ENCODE data around the gene RABEP2. TPM values are rescaled to one million over a fixed set of nuclear protein-coding genes. Genes with fewer than 3 reads are reported as not detected.
A peak's percentile ranks its signal among the peaks of the same experiment; 100 is the strongest.
"Not testable (repeated sequence)": the region's sequence is repeated elsewhere in the genome, so short reads cannot be mapped to it uniquely, and the experiment has no call there.

Gene RABEP2
- total RNA-seq = 10 to 100 TPM; 11.6 to 14.0 TPM

DNA sequence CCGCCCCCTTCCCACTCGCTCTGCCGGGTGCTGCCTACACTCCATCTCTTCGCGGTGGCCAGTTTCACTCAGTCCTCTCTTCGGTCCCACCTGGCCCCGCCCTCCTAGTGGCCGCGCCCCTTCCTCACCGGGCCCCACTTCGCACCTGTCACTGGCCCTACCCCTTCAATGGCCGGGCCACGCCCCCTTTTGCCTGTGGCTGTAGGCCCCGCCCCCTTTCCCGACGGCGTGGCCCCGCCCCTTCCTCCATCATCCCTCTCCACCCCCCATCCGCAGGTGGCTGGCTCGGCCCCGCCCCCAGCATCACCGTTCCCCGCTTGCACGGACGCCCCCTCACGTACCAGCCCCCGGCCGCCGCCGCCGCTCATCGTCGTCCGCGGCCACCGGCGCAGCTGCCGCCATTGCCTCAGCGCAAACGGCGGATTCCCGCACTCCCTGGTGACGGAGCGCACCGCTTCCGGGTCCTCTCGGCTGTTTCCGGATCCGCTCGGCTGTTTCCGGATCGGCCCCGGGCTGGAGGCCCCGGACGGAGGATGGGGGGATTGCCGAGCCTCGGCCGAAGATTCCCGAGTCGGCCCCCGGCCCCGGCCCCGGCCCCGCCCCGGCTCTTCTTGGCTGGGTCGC is at the start of gene RABEP2:
Gene RABEP2 (minus strand): TSS at position 477 of the 624 bp plus-strand sequence. CDS start 75 bp downstream, at position 402.
- intact Hi-C loops (cut with micrococcal nuclease) = loop anchor here (1.0 to 2.0 kb wide), 7 partner anchors 11 to 101 kb away; partner anchors contain the start of genes NFATC2IP, SH2B1 and TUFM
- H3K36me3 Mint-ChIP-seq (ENCODE audit: low read depth) = peaks cover 4% of the 10 kb centered on the region
- peak within 1 kb of the TSS; percentile 97 for H3K4me3 Mint-ChIP-seq
- CTCF ChIA-PET = no interaction called here
- peak; percentile 97 for DNase-seq
- H3K27ac Mint-ChIP-seq = peak within 1 kb of the TSS; percentile 99
- H3K4me1 Mint-ChIP-seq (ENCODE audit: low read depth) = peaks cover 18% of the 10 kb centered on the region
- H3K9me3 Mint-ChIP-seq = no peaks in the 10 kb centered on the region
- no peaks in the 10 kb centered on the region for H3K27me3 Mint-ChIP-seq (ENCODE audit: low read depth)

- peak; percentile 97 for DNase-seq
- Mint-ChIP-seq H3K27ac (peak within 1 kb of the TSS; percentile 91), H3K4me3 (peak within 1 kb of the TSS; percentile 97), H3K4me1 (ENCODE audit: low read depth) (peaks cover 34% of the 10 kb centered on the region), H3K27me3 (ENCODE audit: low read depth) (no peaks in the 10 kb centered on the region), H3K36me3 (ENCODE audit: low read depth) (peaks cover 3% of the 10 kb centered on the region), H3K9me3 (no peaks in the 10 kb centered on the region)
- intact Hi-C loops (cut with micrococcal nuclease) = loop anchor here (1.0 kb wide), 3 partner anchors 11 to 34 kb away; partner anchors contain the start of genes LAT and NFATC2IP
- CTCF ChIA-PET = interaction anchor here (0.9 to 2.1 kb wide), 9 partner anchors 9 to 207 kb away, joined by 3 to 14 read pairs (median 3); partner anchors contain the start of gene LAT
Observed at GRCh38 chr16:28974437-28975157, 49.6 kb upstream of the RABEP2 start, which contains the start of gene SPNS1. Gene SPNS1, plus strand, starts transcription at chr16:28974778. Its CDS starts 374 bp downstream, at chr16:28975152.

DNA sequence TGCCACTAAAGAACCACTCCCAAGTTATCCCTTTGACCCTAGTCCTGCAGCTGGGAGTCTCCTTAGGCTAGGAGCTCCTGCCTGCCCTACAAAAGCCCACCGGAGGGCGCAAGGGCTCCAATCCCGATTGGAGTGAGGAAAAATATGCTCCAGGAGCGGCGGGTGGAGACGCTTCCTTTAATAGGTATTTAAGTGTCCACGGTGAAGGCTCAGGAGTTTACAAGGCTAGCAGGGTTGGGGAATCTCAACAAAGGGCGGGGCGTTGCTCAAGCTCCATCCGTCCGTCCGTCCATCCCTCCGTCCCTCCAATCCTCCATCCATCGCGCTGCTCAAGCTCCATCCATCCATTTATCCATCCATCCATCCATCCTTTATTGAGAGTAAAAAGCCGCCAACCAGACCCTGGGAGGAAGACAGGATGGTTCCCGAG is 49.0 kb upstream of the RABEP2 start:
- intact Hi-C loops (cut with micrococcal nuclease) = loop anchor here (1.0 kb wide), 3 partner anchors 11 to 34 kb away; partner anchors contain the start of genes LAT and NFATC2IP
- Mint-ChIP-seq H3K9me3 (no peaks in the 10 kb centered on the region), H3K4me3 (peak overlapping the region; percentile 97), H3K36me3 (ENCODE audit: low read depth) (peaks cover 3% of the 10 kb centered on the region), H3K27ac (peak overlapping the region; percentile 91), H3K27me3 (ENCODE audit: low read depth) (no peaks in the 10 kb centered on the region), H3K4me1 (ENCODE audit: low read depth) (peaks cover 34% of the 10 kb centered on the region)
- CTCF ChIA-PET = interaction anchor here (0.6 to 2.1 kb wide), 13 partner anchors 10 to 207 kb away, joined by 3 to 14 read pairs (median 3); partner anchors contain the start of gene LAT
- DNase-seq = peak; percentile 76

DNA sequence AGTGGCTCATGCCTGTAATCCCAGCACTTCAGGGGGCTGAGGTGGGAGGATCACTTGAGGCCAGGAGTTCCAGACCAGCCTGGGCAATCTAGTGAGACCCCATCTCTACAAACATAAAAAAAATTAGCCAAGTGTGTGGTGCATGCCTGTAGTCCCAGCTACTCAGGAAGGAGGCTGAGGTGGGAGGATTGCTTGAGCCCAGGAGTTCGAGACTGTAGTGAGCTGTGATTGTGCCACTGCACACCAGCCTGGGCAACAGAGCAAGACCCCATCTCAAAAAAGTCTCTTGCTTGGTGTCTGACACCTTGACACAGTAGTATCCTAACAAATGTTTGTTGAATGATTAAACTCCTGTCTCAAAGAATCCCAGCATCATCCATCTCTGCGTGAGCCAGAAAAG is 44.7 kb upstream of the RABEP2 start:
- CTCF ChIA-PET = interaction anchor here (0.6 kb wide), 1 partner anchor 733 kb away, joined by 3 read pairs; no protein-coding TSS in a partner anchor
- H3K4me3 Mint-ChIP-seq; DNase-seq; intact Hi-C loops (cut with micrococcal nuclease); H3K27me3 Mint-ChIP-seq (ENCODE audit: low read depth); H3K4me1 Mint-ChIP-seq (ENCODE audit: low read depth); H3K9me3 Mint-ChIP-seq; H3K27ac Mint-ChIP-seq; H3K36me3 Mint-ChIP-seq (ENCODE audit: low read depth): not testable (repeated sequence)

DNA sequence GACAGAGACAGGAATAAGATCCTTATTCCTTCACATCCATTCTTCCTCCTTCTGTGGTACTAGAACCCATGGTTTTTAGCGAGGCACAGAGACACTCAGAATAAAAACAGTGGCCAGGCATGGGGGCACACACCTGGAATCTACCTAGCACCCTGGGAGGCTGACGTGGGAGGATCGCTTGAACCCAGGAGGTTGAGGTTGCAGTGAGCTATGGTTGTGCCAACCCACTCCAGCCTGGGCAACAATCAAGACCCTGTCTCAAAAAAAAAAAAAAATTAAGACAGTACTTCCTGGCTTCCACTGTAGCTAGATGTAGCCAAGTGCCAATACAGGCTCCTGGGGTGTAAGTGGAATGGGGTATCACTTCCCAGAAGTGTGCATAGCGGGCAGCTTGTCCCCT is 42.1 kb upstream of the RABEP2 start:
- Mint-ChIP-seq H3K4me3 (no peak overlapping the region), H3K27ac (no peak overlapping the region), H3K27me3 (ENCODE audit: low read depth) (no peaks in the 10 kb centered on the region), H3K9me3 (no peaks in the 10 kb centered on the region), H3K36me3 (ENCODE audit: low read depth) (peaks cover 6% of the 10 kb centered on the region), H3K4me1 (ENCODE audit: low read depth) (no peaks in the 10 kb centered on the region)
- intact Hi-C loops (cut with micrococcal nuclease) = no loop called here
- CTCF ChIA-PET = interaction anchor here (1.4 kb wide), 1 partner anchor 22 kb away, joined by 4 read pairs; no protein-coding TSS in a partner anchor
- no peak for DNase-seq

DNA sequence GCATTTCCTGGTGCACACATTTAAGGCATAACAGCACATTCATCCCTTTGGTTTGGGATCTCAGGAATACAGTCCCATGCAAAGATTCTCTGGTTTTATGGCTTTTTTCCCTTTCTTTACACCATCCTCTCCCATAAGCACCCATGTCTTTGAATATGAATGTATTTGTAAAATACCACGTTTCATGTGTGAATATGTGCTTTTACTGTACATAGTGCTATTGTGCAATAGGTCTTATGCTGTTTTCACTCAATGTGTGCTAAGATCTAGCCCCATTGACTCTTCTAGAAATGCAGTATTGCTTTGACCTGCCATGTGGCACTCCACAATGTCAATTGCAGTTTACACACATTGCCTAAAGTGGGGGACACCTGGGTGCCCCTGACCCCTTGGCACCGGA is 39.5 kb upstream of the RABEP2 start:
- Mint-ChIP-seq H3K4me1 (ENCODE audit: low read depth) (no peaks in the 10 kb centered on the region), H3K36me3 (ENCODE audit: low read depth) (peaks cover 17% of the 10 kb centered on the region), H3K27ac (no peak overlapping the region), H3K9me3 (no peaks in the 10 kb centered on the region), H3K4me3 (no peak overlapping the region), H3K27me3 (ENCODE audit: low read depth) (no peaks in the 10 kb centered on the region)
- intact Hi-C loops (cut with micrococcal nuclease) = no loop called here
- CTCF ChIA-PET = no interaction called here
- no peak for DNase-seq

DNA sequence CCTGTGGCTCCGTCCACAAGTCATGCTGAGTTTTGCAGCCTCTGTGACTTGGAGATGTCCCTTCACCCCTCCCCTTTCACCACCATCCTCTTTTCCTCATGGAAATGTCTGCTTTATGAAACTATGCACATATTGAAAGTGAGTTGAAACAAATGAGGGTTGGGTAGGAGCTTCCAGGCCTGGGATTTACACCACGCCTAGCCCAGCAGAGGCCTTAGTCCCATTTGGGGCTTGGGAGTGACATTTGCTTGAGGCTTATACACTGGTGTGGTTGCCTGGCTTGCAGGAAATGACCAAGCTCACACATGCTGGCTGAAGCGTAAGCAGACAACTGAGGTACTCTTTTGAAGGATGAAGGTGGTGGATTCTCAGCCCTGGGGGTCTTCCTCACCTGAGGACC is 39.0 kb upstream of the RABEP2 start:
- CTCF ChIA-PET = interaction anchor here (0.6 kb wide), 1 partner anchor 472 kb away, joined by 5 read pairs; the partner anchor contains the start of gene CLN3
- no peaks in the 10 kb centered on the region for H3K9me3 Mint-ChIP-seq
- no peaks in the 10 kb centered on the region for H3K27me3 Mint-ChIP-seq (ENCODE audit: low read depth)
- no peak overlapping the region for H3K27ac Mint-ChIP-seq
- H3K36me3 Mint-ChIP-seq (ENCODE audit: low read depth) = peaks cover 19% of the 10 kb centered on the region
- no peaks in the 10 kb centered on the region for H3K4me1 Mint-ChIP-seq (ENCODE audit: low read depth)
- no peak overlapping the region for H3K4me3 Mint-ChIP-seq
- intact Hi-C loops (cut with micrococcal nuclease) = no loop called here
- DNase-seq = no peak

- Mint-ChIP-seq H3K4me3 (no peak overlapping the region), H3K27me3 (ENCODE audit: low read depth) (no peaks in the 10 kb centered on the region), H3K36me3 (ENCODE audit: low read depth) (peaks cover 30% of the 10 kb centered on the region), H3K27ac (no peak overlapping the region), H3K9me3 (no peaks in the 10 kb centered on the region), H3K4me1 (ENCODE audit: low read depth) (peaks cover 5% of the 10 kb centered on the region)
- DNase-seq = no peak
- CTCF ChIA-PET = no interaction called here
- intact Hi-C loops (cut with micrococcal nuclease) = loop anchor here (10.0 kb wide), 1 partner anchor 1006 kb away; the partner anchor contains the start of gene TMEM219
Observed at GRCh38 chr16:28958836-28959235, 33.8 kb upstream of the RABEP2 start.

GRCh38 chr16:28958216-28958615 is 33.2 kb upstream of the RABEP2 start:
- CTCF ChIA-PET = interaction anchor here (0.6 kb wide), 1 partner anchor 15 kb away, joined by 7 read pairs; no protein-coding TSS in a partner anchor
- no peak for DNase-seq
- H3K36me3 Mint-ChIP-seq (ENCODE audit: low read depth) = peaks cover 30% of the 10 kb centered on the region
- intact Hi-C loops (cut with micrococcal nuclease) = loop anchor here (10.0 kb wide), 1 partner anchor 1007 kb away; the partner anchor contains the start of gene TMEM219
- no peak overlapping the region for H3K27ac Mint-ChIP-seq
- no peaks in the 10 kb centered on the region for H3K9me3 Mint-ChIP-seq
- H3K27me3 Mint-ChIP-seq (ENCODE audit: low read depth) = no peaks in the 10 kb centered on the region
- H3K4me3 Mint-ChIP-seq = no peak overlapping the region
- peaks cover 8% of the 10 kb centered on the region for H3K4me1 Mint-ChIP-seq (ENCODE audit: low read depth)

DNA sequence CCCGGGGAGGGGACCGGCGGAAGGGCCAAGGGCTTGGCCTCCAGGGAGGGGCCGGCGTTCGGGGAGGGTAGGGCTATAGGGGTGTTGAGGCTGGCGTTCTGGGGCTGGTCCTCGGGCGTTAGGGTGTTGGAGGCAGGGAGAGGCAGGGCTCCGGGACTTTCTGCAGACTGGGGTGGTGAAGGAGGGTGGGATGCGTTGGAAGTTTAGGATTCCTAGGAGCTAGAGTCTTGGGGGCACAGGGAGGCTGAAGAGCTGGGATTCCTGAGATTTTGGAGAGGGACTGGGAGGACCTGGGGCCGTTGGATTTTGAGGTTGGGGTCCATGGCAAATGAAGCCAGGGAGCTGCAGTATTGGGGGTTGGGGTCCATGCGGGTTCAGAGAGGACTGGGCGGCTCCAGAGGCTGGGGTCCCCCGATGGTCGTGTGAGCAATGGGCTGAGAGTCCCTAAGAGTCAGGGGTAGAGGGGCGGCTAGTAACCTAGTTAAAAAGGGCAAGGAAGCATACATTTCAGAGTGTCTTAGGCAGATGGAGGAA is 26.4 kb upstream of the RABEP2 start:
- H3K4me3 Mint-ChIP-seq = peak overlapping the region; percentile 94
- intact Hi-C loops (cut with micrococcal nuclease) = loop anchor here (2.0 to 10.0 kb wide), 2 partner anchors 57 to 1013 kb away; partner anchors contain the start of gene TMEM219
- H3K27me3 Mint-ChIP-seq (ENCODE audit: low read depth) = no peaks in the 10 kb centered on the region
- DNase-seq = no peak
- no peaks in the 10 kb centered on the region for H3K9me3 Mint-ChIP-seq
- CTCF ChIA-PET = interaction anchor here (0.6 kb wide), 1 partner anchor 1082 kb away, joined by 3 read pairs; no protein-coding TSS in a partner anchor
- H3K27ac Mint-ChIP-seq = peak overlapping the region; percentile 93
- H3K36me3 Mint-ChIP-seq (ENCODE audit: low read depth) = peaks cover 28% of the 10 kb centered on the region
- H3K4me1 Mint-ChIP-seq (ENCODE audit: low read depth) = peaks cover 30% of the 10 kb centered on the region

DNA sequence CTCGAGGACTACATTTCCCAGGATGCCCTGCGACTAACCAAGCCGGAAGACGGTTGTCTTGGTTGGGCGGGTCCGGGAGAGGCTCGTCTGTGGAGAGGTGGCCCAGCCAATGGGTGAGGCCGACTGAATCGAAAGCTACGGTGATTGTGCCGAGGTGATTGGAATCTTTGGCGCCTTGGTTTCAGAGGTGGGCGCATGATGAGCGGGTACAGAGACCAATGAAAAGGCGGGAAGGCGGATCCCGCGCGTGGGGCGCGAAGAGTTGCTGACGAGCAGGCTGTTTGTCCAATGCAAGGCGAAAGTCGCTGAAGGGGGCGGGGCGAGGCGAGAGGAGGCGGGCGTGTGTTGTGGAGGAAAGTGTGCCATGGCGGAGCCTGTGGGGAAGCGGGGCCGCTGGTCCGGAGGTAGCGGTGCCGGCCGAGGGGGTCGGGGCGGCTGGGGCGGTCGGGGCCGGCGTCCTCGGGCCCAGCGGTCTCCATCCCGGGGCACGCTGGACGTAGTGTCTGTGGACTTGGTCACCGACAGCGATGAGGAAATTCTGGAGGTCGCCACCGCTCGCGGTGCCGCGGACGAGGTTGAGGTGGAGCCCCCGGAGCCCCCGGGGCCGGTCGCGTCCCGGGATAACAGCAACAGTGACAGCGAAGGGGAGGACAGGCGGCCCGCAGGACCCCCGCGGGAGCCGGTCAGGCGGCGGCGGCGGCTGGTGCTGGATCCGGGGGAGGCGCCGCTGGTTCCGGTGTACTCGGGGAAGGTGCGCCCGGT is 25.8 kb upstream of the RABEP2 start, which contains the start of gene NFATC2IP:
Gene NFATC2IP (plus strand): TSS at position 290 of the 762 bp plus-strand sequence. CDS start 75 bp downstream, at position 365.
- peaks cover 24% of the 10 kb centered on the region for H3K36me3 Mint-ChIP-seq (ENCODE audit: low read depth)
- peaks cover 32% of the 10 kb centered on the region for H3K4me1 Mint-ChIP-seq (ENCODE audit: low read depth)
- no peaks in the 10 kb centered on the region for H3K27me3 Mint-ChIP-seq (ENCODE audit: low read depth)
- CTCF ChIA-PET = no interaction called here
- DNase-seq = peak; percentile 100
- peak within 1 kb of the TSS; percentile 93 for H3K27ac Mint-ChIP-seq
- H3K4me3 Mint-ChIP-seq = peak within 1 kb of the TSS; percentile 94
- intact Hi-C loops (cut with micrococcal nuclease) = loop anchor here (1.0 to 10.0 kb wide), 8 partner anchors 23 to 1014 kb away; partner anchors contain the start of genes RABEP2, SPNS1, TMEM219 and TUFM
- H3K9me3 Mint-ChIP-seq = no peaks in the 10 kb centered on the region

Measured in activated naive CD4-positive, alpha-beta T cell treated with anti-CD3 and anti-CD28 coated beads for 36 hours (primary cell).